Measurements from ENCODE around the gene DYRK1B.

DYRK1B gene

DNA sequence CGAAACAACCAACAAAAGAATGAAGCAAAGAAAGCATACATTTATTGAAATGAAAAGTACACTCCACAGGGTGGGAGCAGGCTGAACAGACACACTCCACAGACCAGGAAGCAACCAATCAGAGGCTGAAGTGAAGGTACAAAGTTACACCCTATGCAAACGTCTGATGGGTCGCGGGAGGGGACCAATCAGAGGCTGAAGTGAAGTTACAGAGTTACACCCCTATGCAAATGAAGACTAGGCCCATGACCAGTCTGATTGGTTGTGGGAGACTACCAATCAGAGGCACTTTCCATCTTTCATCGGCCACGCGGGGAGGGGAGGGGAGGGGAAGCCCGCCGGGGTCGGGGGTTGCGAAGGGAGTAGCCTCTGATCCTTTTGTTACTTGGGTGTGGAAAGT, 24.6 kb upstream of the DYRK1B start:
- no peak for DNase-seq (ENCODE audit: low read depth)

DNA sequence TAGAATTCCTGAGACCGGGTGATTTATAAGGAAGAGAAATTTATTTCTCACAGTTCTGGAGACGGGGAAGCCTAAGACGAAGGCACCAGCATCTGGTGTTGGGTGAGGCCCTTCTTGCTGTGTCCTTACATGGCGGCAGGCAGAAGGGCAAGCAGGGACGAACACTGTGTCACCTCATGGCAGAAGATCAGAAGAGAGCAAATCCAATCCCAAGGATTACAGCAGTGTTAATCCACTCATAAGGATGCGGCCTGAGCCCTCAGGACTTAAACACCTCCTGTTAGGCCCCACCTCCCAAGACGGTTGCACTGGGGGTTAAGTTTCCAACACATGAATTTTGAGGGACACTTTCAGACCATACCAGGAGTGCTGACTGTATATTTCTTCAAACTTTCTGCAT, 18.9 kb upstream of the DYRK1B start:
- no peak for DNase-seq (ENCODE audit: low read depth)

DNA sequence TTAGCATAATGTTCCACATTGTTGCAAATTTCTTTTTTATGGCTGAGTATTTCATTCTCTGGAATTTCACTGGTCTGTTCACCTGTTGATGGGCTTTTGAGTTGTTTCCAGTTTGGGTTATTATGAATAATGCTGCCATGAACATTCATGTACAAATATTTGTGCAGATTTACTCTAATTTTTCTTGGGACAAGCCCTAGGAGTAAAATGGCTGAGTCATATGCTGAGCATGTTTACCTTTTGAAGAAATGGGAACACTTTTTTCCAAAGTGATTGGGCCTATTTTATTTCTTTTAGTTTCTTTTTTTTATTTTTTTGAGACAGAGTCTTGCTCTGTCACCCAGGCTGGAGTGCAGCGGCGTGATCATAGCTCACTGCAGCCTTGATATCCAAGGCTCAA, 16.9 kb upstream of the DYRK1B start:
- DNase-seq (ENCODE audit: low read depth) = no peak

DNA sequence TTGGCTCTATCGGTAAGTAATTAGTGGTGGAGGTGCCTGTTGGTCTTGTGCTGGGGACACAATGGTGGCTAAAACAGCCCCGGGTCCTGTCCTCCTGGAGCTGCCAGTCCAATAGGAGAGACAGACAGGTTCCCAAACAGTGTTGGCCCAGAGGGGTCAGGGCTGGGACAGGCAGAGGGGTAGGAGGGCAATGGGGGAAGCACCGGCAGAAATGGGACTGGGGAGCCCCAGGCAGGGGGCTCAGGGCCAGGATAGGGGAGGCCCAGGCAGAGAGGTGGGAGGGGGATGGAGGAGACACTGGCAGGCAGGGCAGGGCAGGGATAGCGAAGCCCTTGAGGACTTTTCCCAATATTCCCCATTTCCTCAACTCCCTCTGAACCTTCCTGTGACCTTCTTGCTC, 14.4 kb upstream of the DYRK1B start:
- DNase-seq (ENCODE audit: low read depth) = no peak

DNA sequence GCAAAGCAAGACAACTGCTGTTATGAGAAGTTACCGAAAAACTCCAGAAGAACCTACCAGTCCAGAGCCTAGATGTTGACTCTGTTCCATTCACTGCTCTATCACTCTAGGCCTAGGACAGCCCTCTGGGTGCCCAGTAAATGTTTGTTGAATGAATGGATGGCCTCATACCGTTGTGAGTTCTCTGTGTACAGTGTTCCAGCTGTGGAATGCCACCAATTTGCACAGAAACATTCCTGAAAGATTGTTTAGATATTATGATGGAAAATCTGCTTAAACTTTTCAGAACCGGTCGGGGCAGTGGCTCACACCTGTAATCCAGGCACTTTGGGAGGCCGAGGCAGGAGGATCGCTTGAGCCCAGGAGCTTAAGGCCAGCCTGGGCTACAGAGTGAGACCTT, 13.6 kb upstream of the DYRK1B start:
- no peak for DNase-seq (ENCODE audit: low read depth)

DNA sequence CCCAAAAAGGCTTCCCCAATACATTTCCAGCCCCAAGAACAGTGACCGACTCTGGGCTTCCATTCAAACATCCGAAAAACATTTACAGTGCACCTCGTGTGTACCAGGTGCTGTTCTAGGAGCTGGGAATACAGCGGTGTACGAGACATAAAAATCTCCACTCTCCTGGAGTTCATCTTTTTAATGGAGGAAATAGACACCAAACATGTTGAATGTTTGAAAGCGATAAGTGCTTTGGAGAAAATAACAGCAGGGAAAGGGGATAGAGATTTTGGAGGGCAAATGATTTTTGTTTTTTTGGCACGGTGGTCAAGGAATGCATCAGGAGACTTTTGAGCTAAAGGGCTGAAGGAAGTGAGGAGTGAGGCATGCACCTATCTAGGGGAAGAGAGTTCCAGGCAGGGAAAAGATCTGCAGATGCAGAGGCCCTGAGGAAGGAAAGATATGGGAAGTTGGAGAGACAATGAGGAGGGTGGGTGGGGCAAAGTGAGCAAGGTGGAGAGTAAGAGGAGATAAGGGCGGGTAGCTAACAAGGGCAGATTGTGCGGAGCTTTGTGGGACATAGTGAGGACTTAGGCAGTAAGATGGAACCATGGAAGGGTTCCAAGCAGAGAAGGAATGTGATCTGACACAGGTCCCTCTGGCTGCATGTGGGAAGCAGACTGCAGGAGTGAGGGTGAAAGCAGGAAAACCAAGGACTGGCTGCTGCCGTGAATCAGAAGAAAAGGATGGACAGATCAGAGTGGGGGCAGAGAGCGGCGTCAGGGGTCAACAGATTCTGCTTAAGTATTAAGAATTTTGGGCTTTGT, 12.9 kb upstream of the DYRK1B start:
- DNase-seq (ENCODE audit: low read depth) = no peak

DNA sequence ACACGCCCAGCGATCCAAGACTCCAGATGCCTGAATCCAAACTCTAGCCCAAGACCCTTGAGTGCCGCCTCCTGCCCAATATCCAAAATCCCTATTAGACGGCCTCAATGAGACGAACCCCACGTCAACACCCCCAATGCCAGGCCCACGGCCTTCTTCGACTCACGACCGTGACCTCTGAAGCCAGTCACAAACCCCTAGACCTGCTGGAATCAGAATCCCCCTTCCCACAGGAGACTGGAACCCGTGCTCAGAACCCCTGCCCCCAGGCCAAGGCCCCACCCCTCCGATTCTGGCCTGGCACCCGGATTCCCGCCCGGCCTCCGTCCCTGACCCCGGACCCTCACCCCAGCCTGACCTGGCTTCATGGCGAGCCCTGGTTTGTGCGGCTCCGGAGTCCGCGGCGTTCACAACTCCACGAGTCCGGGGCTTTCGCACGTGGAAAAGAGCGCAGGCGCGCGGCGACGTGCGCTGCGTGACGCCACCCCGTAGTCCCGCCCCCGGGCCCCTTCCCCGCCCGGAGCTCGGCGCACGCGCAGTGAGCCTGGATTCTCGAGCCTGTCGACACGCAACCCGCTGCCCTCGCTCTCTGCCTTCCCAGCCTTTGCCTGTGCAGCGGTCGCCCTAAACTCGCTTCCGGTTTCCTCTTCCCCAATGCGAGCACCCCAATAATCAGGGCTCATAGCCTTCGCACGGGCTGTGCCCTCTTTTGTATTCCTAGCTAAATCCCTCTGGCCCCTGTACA, 12.1 kb upstream of the DYRK1B start, which contains the start of gene FBL:
Gene FBL, minus strand, starts transcription at position 447 of the 745 bp plus-strand sequence. Its CDS starts 79 bp downstream, at position 368.
- peak; percentile 88 for DNase-seq (ENCODE audit: low read depth)

DNA sequence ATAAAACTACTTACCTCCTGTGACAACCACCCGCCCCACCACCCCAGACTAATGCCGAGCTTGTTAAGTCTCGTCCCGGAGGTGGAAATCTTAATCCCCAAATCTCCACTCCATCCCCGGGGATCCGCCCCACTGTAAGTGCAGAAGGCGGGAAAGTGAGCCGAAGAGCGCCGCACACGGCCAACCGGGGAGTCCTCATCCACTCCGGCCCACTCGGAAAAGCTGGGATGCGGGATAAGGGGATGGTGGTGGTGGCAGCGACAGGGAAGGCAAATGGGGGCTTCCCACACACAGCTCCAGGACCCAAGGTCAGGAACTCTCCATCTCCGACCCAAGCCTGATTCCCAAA, 11.6 kb upstream of the DYRK1B start:
- DNase-seq (ENCODE audit: low read depth) = no peak

DNA sequence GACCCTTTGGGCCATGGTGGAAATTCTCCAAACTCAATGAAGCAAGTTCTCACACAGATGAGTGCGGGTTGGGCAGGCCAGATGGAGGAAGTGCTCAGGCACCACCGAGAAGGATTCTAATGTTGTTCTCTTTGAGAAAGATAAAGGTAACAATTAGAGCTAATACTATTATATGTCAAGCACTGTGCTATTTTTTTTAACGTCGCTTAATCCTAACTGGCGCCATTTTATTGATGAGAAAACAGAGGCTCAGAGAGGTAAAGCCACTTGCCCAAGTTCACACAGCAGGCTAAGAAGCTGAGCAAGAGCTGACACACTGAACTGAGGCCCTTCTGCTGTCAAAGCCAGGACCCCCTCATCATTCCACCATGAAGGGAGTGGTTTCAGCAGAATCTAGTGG, 11.2 kb upstream of the DYRK1B start:
- DNase-seq (ENCODE audit: low read depth) = no peak

DNA sequence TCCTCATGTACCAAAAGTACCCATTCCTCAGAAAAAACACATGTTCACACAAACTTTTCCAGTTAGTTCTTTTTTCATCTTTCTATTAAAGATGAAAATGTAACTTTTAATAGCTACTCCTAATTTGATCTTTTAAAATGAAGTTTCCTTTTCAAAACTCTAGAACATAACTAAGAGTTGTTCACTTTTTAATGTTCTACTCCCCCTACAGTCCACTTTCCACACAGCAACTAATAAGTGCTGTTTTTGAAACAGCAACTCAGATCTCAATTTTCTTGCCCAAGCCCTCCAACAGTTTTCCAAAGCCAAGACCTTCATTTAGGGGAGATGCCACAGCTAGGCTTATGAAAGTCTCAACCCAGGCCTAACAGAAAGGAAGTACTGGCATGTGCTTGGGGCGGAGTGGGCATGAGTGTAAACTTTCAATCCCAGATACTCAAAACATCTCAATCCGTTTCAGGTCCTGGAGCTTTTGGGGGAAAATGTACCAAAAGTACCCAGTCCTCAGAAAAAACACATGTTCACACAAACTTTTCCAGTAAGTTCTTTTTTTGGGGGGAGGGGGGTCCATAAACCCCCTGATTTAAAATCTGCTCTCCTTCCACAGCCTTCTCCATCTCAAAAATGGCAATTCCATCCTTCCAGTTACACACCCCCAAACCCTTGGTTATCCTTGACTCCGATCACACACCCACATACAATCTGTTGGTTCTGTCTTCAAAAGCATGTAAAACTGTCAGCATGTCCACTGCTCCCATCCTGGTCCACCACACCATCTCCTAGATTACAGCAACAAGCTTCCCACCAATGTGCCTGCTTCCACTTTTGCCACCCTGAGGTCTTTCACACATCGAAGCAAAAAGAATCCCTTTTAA, 10.2 kb upstream of the DYRK1B start:
- DNase-seq (ENCODE audit: low read depth) = no peak

DNA sequence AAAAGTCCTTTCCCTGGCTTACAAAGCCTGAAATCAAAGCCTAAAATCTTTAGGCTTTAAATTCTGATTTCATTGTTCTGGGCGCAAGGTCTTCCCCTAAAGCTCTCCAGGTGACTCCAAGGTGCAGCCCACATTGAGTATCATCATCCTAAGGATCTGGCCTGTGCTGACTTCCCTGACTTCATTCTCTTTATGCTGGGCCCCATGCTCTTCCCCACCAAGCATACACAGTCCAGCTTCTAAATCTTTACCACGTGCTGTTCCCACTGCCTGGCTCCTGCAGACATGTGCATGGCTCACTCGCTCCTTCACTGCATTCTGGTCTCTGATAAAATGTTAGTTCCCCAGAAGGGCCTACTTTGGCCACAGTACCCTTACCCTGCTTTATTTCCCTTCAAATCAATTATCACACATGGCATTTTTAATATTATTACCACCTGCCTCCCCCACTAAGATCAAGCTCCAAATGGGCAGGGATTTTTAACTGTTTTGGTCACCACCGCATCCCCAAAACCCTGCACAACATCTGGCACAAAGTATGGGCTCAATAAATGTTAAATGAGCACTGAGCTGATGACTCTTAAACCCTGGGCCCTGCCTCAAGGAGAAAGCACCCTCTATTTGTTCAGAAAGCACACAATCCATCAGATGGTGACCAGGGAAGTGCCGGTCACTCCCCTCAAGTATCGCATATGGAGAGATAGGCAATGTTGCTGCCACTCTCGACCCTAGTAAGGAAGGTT, 8.9 kb upstream of the DYRK1B start:
- no peak for DNase-seq (ENCODE audit: low read depth)

DNA sequence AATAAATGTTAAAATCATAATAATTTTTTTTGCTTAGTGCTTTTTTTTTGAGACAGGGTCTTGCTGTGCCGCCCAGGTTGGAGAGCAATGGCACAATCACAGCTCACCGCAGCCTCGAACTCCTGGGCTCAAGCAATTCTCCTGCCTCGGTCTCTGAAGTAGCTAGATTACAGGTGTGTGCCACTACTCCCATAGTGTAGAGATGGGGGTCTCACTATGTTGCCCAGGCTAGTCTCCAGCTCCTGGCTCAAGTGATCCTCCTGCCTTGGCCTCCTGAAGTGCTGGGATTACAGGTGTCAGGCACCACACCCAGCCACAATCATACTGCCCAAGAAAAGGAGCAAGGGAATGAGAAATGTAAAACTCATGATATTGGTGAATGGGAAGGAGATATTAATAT, 7.1 kb upstream of the DYRK1B start:
- DNase-seq (ENCODE audit: low read depth) = no peak

DNA sequence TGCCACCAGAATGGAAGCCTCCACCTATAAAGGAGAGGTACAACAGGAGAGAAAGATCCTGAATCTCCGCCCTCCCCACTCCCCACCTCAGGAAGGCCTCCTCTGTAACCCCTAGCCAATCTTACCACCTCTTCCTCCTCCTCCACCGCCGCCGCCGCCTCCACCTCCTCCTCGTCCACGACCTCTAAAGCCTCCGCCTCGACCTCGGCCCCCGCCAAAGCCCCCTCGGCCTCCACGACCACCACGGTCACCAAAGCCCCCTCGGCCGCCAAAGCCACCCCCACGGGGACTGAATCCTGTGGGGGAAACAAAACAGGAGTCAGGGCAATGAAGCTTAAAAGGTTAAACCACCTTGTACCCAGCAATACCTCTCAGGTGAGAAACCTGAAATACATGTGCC, 6.5 kb upstream of the DYRK1B start:
- DNase-seq (ENCODE audit: low read depth) = no peak

DNA sequence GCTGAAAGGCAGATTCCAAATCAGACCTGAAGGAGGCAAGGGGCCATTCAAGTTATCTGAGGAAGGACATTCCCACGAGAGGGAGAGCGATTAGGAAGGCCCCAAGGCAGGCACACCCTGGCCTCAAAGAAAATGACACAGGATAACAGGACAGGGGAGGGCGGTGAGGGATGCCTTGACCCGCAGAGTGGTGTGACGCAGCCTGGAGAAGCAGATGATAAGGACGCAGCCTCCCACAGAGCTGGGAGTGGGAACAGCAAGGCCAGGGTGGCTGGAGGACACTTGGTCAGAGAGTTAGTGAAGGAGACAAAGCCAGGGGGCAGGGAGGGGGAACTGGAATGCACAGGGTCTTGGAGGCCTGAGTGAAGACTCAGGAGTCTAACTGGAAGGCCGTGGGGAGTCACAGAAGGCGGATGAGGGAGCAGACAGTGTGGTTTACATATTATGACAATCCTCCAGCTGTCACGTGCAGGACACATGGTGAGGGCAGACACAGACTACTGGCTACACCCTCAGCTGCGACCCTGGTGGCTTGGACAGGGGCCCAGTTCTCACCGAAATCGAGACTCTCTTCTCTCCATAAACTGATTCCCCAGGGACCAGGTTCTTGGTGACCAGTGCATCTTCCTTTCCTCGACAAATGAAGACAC, 5.8 kb upstream of the DYRK1B start:
- no peak for DNase-seq (ENCODE audit: low read depth)

DNA sequence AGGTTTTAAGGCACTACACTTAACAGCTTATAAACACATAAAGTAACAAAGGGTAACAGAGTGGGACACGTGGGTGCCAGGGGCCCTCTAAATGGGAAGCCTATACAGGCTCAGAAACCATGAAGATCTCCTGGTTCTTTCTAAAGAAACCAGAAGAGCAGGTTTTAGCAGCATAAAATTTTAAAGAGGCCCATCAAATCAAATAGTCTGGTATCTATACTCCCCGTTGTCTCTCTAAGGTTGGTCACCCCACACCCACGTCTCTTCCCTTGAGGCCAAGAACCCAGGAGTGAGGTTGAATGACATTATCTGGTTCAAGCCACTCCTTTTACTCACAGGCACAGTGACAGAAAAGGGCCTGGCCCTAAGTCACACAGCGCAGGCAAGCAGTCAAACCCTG, 4.6 kb upstream of the DYRK1B start:
- no peak for DNase-seq (ENCODE audit: low read depth)

DNA sequence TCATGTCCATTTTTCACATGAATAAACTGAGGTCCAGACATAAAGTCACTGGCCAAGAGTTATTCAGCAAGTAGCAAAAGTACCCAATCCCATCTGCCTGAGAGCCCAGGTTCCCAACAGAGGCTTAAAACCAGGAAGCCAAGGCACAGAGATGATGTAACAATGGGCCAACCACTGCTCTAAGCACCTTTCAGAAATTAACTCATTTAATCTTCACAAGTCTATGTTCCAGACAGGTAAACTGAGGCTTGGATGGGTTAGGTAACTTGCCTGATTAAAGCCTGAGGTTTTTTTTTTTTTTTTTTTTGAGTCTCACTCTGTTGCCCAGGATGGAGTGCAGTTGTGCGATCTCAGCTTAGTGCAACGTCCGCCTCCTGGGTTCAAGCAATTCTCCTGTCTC, 4.0 kb upstream of the DYRK1B start:
- no peak for DNase-seq (ENCODE audit: low read depth)

DNA sequence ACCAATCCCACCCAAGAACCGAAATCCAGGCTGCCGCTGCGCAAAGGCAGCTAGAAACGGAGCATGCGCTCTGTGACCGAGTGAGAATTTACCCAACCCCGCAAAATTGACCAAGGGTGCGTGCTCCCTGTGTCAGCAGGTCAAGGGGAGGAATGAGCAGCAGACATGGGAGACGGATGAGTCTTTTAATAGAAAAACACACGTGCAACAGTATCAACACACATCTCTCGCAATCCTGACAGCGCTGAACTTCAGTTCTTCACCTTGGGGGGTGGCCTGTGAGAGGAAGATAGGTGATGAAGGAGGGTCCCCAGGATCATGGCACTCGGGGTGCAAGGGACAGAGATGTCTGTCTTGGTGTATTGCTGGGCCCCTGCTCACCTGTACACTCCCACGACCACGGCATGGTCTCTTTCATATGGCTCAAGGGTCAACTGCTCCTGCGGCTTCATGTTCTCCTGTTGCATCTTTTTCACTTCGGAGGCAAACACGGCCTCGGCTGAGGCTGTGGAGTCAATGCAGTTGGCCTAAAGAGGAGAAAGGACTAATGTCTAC, 402 bp upstream of the DYRK1B start:
- DNase-seq (ENCODE audit: low read depth) = no peak

DNA sequence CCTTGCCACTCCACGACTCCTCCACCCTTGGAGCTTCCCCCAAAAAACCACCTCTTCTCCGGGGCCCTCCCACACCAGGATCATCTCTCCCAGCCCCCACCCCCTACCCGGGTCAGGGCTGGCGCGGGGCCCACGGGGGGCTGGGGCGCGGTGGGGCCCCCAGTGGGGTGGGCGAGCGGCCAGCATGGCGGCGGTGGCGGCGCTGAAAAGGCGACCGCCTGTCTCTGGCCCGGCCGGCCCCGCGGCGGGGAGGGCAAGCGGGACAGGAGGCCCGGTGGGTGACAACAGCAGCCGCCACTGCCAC, 850 bp downstream of the DYRK1B start:
- DNase-seq (ENCODE audit: low read depth) = no peak

DNA sequence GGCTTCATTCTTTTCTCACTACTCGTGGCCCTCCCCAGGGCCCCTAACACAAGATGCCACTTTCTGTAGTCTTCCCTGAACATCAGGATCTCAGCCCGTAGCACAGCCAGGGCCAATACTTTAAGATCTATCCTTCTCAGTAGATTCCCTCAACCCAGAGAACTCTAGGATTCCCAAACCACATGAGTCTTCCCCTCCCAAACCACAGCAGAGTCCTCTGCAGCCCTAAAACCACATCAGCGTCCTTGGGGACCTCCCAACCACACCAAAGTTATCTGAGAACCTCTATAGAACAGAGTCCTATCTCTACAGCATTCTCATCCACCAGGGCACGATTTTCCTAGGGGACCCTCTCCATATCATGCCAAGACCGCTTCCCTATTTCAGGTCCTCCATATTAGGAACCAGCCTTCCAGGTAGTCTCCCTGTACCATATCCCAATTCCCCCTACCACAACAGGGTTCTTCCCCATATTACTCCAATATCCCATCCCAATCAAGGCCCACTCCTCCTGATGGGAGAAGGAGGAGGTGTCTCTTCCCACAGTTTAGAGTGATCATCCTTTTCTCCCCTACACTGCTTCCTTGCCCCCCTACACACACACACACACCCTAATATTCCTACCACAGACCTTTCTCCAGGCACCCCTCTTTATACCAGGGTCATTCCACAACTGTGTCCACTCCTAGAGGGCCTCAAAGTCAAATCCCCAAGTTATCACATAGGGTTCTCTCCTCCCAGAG, 1.4 kb downstream of the DYRK1B start:
- DNase-seq (ENCODE audit: low read depth) = no peak

DNA sequence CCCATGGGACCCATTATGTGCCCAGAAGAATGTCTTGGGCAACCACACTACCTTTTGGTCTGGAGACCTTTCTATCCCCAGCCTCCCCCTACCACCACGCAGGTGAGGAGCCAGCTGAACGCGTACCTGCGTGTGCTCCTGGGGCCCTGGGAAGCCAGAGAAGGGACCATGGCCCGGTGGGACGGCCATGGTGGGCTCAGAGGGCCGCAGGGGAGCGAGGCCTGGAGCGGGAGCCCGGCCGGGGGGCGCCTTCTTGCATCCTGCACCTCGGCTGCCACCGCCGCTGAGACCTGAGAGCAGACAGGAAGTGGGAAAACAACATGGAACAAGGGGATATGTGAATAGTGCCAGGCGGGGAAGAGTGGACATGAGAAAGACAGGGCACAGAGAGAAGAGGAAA, 2.3 kb downstream of the DYRK1B start:
- no peak for DNase-seq (ENCODE audit: low read depth)

DNA sequence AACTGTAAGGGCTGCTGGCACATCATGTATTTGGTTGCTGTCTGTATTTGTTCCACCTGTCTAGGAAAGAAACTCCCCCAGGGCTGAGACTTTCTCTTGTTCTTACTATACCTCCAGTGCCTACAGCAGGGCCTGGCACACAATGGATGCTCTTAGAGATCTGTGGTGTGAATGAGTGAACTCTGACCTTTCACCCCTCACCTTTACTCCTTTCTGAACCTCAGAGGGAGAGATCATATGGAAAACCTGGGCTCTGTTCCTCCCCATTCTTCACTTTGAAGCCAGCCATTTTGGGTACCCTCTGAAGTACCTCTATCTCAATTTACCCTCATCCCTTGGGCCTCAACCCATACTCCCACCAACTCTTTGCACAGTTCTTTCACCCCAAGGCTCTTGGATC, 3.1 kb downstream of the DYRK1B start:
- no peak for DNase-seq (ENCODE audit: low read depth)

Data from CMK (cell line).